ENCODE results near the gene GUCY1A2.

GRCh38 chr11:106937111-106937510, 81.2 kb downstream of the GUCY1A2 start:
- TF ChIP-seq, protein P1, sequence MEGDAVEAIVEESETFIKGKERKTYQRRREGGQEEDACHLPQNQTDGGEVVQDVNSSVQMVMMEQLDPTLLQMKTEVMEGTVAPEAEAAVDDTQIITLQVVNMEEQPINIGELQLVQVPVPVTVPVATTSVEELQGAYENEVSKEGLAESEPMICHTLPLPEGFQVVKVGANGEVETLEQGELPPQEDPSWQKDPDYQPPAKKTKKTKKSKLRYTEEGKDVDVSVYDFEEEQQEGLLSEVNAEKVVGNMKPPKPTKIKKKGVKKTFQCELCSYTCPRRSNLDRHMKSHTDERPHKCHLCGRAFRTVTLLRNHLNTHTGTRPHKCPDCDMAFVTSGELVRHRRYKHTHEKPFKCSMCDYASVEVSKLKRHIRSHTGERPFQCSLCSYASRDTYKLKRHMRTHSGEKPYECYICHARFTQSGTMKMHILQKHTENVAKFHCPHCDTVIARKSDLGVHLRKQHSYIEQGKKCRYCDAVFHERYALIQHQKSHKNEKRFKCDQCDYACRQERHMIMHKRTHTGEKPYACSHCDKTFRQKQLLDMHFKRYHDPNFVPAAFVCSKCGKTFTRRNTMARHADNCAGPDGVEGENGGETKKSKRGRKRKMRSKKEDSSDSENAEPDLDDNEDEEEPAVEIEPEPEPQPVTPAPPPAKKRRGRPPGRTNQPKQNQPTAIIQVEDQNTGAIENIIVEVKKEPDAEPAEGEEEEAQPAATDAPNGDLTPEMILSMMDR (IDR thresholded peaks at IDR 0.05; ENCODE audit: extremely low read depth in 1 of 2, insufficient read depth in 1 of 2, low read depth in 1 of 2, low read length in 2 of 2): no peak
- no peak for TF ChIP-seq POLR2A (IDR thresholded peaks at IDR 0.05; ENCODE audit: low read depth, low read length)
